Mesendoderm (in vitro differentiated cells): Measurements from ENCODE around the gene IL12B.
"Not testable (repeated sequence)": the region's sequence is repeated elsewhere in the genome, so short reads cannot be mapped to it uniquely, and the experiment has no call there.

Source experiments
- DNase-seq: peaks from one replicate; pipeline ENCODE4 v3.0.0; 2013
- H2AK5ac ChIP-seq: 2 replicates; pipeline ENCODE4 v1.6.1; 2013; ENCODE audit warnings: low read length, inconsistent platforms
- H2BK120ac ChIP-seq: 2 replicates; pipeline ENCODE4 v1.6.1; 2013; ENCODE audit warnings: low read depth, mild to moderate bottlenecking, low read length, moderate library complexity, mixed read lengths
- H2BK15ac ChIP-seq: replicated peaks from 2 replicates; pipeline ENCODE4 v1.6.1; 2013; ENCODE audit warnings: low read depth, mild to moderate bottlenecking, moderate library complexity
- H2BK5ac ChIP-seq: 2 replicates; pipeline ENCODE4 v1.6.1; 2013; ENCODE audit warnings: low read length, inconsistent platforms
- H3K18ac ChIP-seq: 2 replicates; pipeline ENCODE4 v1.6.1; 2013; ENCODE audit warnings: mild to moderate bottlenecking, low read length, mixed read lengths
- H3K23ac ChIP-seq: one replicate; pipeline ENCODE4 v1.6.1; 2013; ENCODE audit warnings: low read length
- H3K27ac ChIP-seq: 2 replicates; pipeline ENCODE4 v1.5.1; 2013; ENCODE audit warnings: low read depth, mild to moderate bottlenecking, inconsistent platforms, low read length, moderate library complexity
- H3K27me3 ChIP-seq: 2 replicates; pipeline ENCODE4 v1.6.1; 2013; ENCODE audit warnings: low read length, control low read depth, mild to moderate bottlenecking, inconsistent platforms; ENCODE audit not compliant: insufficient read depth, poor library complexity
- H3K36me3 ChIP-seq: 2 replicates; pipeline ENCODE4 v1.6.1; 2013; ENCODE audit warnings: low read length, inconsistent platforms; ENCODE audit not compliant: control insufficient read depth, insufficient read depth
- H3K4ac ChIP-seq: one replicate; pipeline ENCODE4 v1.6.1; 2013; ENCODE audit warnings: low read depth, mild to moderate bottlenecking, low read length, moderate library complexity
- H3K4me1 ChIP-seq: 2 replicates; pipeline ENCODE4 v1.6.1; 2013; ENCODE audit warnings: low read depth, low read length, inconsistent platforms; ENCODE audit not compliant: control insufficient read depth
- H3K4me2 ChIP-seq: 2 replicates; pipeline ENCODE4 v1.6.1; 2013; ENCODE audit warnings: low read length
- H3K4me3 ChIP-seq: 2 replicates; pipeline ENCODE4 v1.5.1; 2013; ENCODE audit warnings: mild to moderate bottlenecking, low read length
- H3K56ac ChIP-seq: one replicate; pipeline ENCODE4 v1.6.1; 2013; ENCODE audit warnings: low read length
- H3K79me1 ChIP-seq: 2 replicates; pipeline ENCODE4 v1.6.1; 2013; ENCODE audit warnings: low read length, inconsistent platforms
- H3K79me2 ChIP-seq: 2 replicates; pipeline ENCODE4 v1.6.1; 2013; ENCODE audit warnings: mild to moderate bottlenecking, low read length; ENCODE audit not compliant: control insufficient read depth, insufficient read depth
- H3K9ac ChIP-seq: 2 replicates; pipeline ENCODE4 v1.6.1; 2013; ENCODE audit warnings: low read length, inconsistent platforms
- H4K5ac ChIP-seq: one replicate; pipeline ENCODE4 v1.6.1; 2013; ENCODE audit warnings: low read length
- H4K8ac ChIP-seq: one replicate; pipeline ENCODE4 v1.6.1; 2013; ENCODE audit warnings: low read depth, mild to moderate bottlenecking, control low read depth, low read length, moderate library complexity
- WGBS: extraction: QIAGEN DNeasy Blood & Tissue Kit; methylation state at CpG from one replicate; pipeline ENCODE4 v1.1.7; 2013; ENCODE audit warnings: low lambda C conversion rate, missing lambda C conversion rate; ENCODE audit not compliant: insufficient coverage; ENCODE audit errors: extremely low coverage; 5-methylcytosine and 5-hydroxymethylcytosine counted together

The IL12B gene

GRCh38 chr5:159359408-159359807, 29.1 kb upstream of the IL12B start:
- Histone ChIP-seq H2BK15ac (no peak overlapping the region), H3K27ac (no peak overlapping the region), H3K4me2 (no peak overlapping the region), H3K79me1 (no peaks in the 10 kb centered on the region), H3K18ac (no peak overlapping the region), H2AK5ac (no peak overlapping the region), H3K4ac (no peak overlapping the region), H3K27me3 (no peaks in the 10 kb centered on the region), H3K79me2 (no peaks in the 10 kb centered on the region), H2BK5ac (no peak overlapping the region), H3K4me1 (no peaks in the 10 kb centered on the region), H3K9ac (no peak overlapping the region), H4K5ac (no peak overlapping the region), H3K4me3 (no peak overlapping the region), H3K56ac (no peak overlapping the region), H3K36me3 (no peaks in the 10 kb centered on the region), H3K23ac (no peak overlapping the region), H2BK120ac (no peak overlapping the region), H4K8ac (no peak overlapping the region)
- no CpG with 5 or more reads among the region's 2 CpGs for WGBS
- DNase-seq: no peak

GRCh38 chr5:159353661-159354252, 23.5 kb upstream of the IL12B start:
- WGBS: no CpG with 5 or more reads among the region's 4 CpGs
- no peak overlapping the region for H4K8ac ChIP-seq
- no peak overlapping the region for H2BK5ac ChIP-seq
- no peak overlapping the region for H3K4me3 ChIP-seq
- H3K23ac ChIP-seq: no peak overlapping the region
- H3K18ac ChIP-seq: no peak overlapping the region
- H3K4me1 ChIP-seq: no peaks in the 10 kb centered on the region
- no peak for DNase-seq
- H3K79me2 ChIP-seq: no peaks in the 10 kb centered on the region
- no peak overlapping the region for H2BK120ac ChIP-seq
- no peaks in the 10 kb centered on the region for H3K36me3 ChIP-seq
- H2BK15ac ChIP-seq: no peak overlapping the region
- H3K27me3 ChIP-seq: no peaks in the 10 kb centered on the region
- no peak overlapping the region for H3K4me2 ChIP-seq
- no peak overlapping the region for H3K56ac ChIP-seq
- H3K27ac ChIP-seq: no peak overlapping the region
- no peak overlapping the region for H3K9ac ChIP-seq
- no peak overlapping the region for H2AK5ac ChIP-seq
- no peak overlapping the region for H3K4ac ChIP-seq
- no peak overlapping the region for H4K5ac ChIP-seq
- no peaks in the 10 kb centered on the region for H3K79me1 ChIP-seq

GRCh38 chr5:159350644-159351043, 20.4 kb upstream of the IL12B start:
- not testable (repeated sequence) for H2BK15ac ChIP-seq, H3K4me1 ChIP-seq, H3K56ac ChIP-seq, H3K23ac ChIP-seq, H3K79me2 ChIP-seq, H3K36me3 ChIP-seq, DNase-seq, H3K4me2 ChIP-seq, H3K79me1 ChIP-seq, H3K27ac ChIP-seq, H4K5ac ChIP-seq, H3K4me3 ChIP-seq, H3K27me3 ChIP-seq, H2AK5ac ChIP-seq, H4K8ac ChIP-seq, H3K4ac ChIP-seq, H3K18ac ChIP-seq, H2BK120ac ChIP-seq, H3K9ac ChIP-seq, H2BK5ac ChIP-seq

GRCh38 chr5:159350216-159350615, 19.9 kb upstream of the IL12B start:
- not testable (repeated sequence) for H3K4me2 ChIP-seq, H3K56ac ChIP-seq, H3K36me3 ChIP-seq

GRCh38 chr5:159345861-159346260, 15.6 kb upstream of the IL12B start:
- H3K18ac ChIP-seq: no peak overlapping the region

More at GRCh38 chr5:159350216-159350615, 19.9 kb upstream of the IL12B start:
- not testable (repeated sequence) for H4K8ac ChIP-seq, H3K23ac ChIP-seq, H3K4me1 ChIP-seq, H3K79me2 ChIP-seq, H3K4me3 ChIP-seq, H2BK5ac ChIP-seq, H3K9ac ChIP-seq, H3K79me1 ChIP-seq, H4K5ac ChIP-seq, H3K27ac ChIP-seq, DNase-seq, H2BK15ac ChIP-seq, H2BK120ac ChIP-seq, H2AK5ac ChIP-seq, H3K18ac ChIP-seq, H3K4ac ChIP-seq, H3K27me3 ChIP-seq
- no CpG with 5 or more reads among the region's 2 CpGs for WGBS

GRCh38 chr5:159345336-159345735, 15.0 kb upstream of the IL12B start:
- Histone ChIP-seq H2BK120ac (no peak overlapping the region), H3K18ac (no peak overlapping the region), H3K9ac (no peak overlapping the region), H3K79me2 (no peaks in the 10 kb centered on the region), H3K27me3 (no peaks in the 10 kb centered on the region), H2AK5ac (no peak overlapping the region), H3K4me1 (no peaks in the 10 kb centered on the region), H3K4me3 (no peak overlapping the region), H3K36me3 (no peaks in the 10 kb centered on the region), H4K5ac (no peak overlapping the region), H2BK5ac (no peak overlapping the region), H2BK15ac (no peak overlapping the region), H3K23ac (no peak overlapping the region), H3K4me2 (no peak overlapping the region), H3K79me1 (no peaks in the 10 kb centered on the region), H3K27ac (no peak overlapping the region), H3K56ac (no peak overlapping the region), H4K8ac (no peak overlapping the region), H3K4ac (no peak overlapping the region)
- DNase-seq: no peak
- WGBS: no CpG with 5 or more reads among the region's 1 CpG

More at GRCh38 chr5:159345861-159346260, 15.6 kb upstream of the IL12B start:
- H2BK5ac ChIP-seq: no peak overlapping the region
- H3K4ac ChIP-seq: no peak overlapping the region
- no peak overlapping the region for H2BK15ac ChIP-seq
- no peak overlapping the region for H4K8ac ChIP-seq
- no peak overlapping the region for H4K5ac ChIP-seq
- no CpG with 5 or more reads among the region's 4 CpGs for WGBS
- H3K4me1 ChIP-seq: no peaks in the 10 kb centered on the region
- H3K79me2 ChIP-seq: no peaks in the 10 kb centered on the region
- no peak overlapping the region for H3K9ac ChIP-seq
- H2AK5ac ChIP-seq: no peak overlapping the region
- no peak overlapping the region for H3K23ac ChIP-seq
- no peak overlapping the region for H2BK120ac ChIP-seq
- H3K27ac ChIP-seq: no peak overlapping the region
- DNase-seq: no peak
- no peaks in the 10 kb centered on the region for H3K79me1 ChIP-seq
- no peak overlapping the region for H3K56ac ChIP-seq
- H3K27me3 ChIP-seq: no peaks in the 10 kb centered on the region
- H3K4me3 ChIP-seq: no peak overlapping the region
- H3K36me3 ChIP-seq: no peaks in the 10 kb centered on the region
- no peak overlapping the region for H3K4me2 ChIP-seq
